Measurements from ENCODE around the gene MYADML2.
"Not testable (repeated sequence)": the region's sequence is repeated elsewhere in the genome, so short reads cannot be mapped to it uniquely, and the experiment has no call there.

Gene MYADML2, protein sequence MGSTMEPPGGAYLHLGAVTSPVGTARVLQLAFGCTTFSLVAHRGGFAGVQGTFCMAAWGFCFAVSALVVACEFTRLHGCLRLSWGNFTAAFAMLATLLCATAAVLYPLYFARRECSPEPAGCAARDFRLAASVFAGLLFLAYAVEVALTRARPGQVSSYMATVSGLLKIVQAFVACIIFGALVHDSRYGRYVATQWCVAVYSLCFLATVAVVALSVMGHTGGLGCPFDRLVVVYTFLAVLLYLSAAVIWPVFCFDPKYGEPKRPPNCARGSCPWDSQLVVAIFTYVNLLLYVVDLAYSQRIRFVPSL

DNA sequence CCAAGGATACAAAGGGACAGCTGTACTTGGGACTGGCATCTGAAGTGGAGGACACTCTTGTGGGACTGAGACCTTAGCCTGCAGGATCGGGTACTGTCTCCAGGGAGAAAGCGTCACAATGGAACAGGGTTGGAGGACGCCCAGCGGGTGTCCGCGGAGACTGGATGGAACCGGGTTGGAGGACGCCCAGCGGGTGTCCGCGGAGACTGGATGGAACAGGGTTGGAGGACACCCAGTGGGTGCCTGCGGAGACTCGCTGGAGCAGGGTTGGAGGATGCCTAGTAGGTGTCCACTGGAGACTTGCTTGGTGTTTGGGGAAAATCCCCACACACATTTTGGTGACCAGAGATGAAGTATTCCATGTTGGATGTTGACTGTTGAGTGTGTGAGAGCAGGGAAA is at the start of gene MYADML2:
MYADML2 (minus strand) TSS at position 45 of the 400 bp plus-strand sequence. CDS start 5,492 bp downstream, outside the sequence.
- no peak for DNase-seq (ENCODE audit: low spot score)

DNA sequence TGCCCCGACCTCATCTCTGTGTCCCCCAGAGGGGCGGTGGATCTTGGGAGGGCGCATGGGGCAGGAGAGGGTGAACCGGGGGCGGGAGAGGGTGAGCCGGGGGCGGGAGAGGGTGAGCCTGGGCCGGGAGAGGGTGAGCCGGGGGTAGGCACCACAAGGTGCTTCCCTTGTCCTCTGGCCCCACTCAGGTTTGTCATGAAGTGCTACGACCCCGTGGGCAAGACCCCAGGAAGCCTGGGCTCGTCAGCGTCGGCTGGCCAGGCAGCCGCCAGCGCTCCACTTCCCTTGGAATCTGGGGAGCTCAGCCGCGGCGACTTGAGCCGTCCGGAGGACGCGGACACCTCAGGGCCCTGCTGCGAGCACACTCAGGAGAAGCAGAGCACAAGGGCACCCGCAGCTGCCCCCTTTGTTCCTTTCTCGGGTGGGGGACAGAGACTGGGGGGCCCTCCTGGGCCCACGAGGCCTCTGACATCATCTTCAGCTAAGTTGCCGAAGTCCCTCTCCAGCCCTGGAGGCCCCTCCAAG is 49.3 kb upstream of the MYADML2 start:
- no peak for DNase-seq (ENCODE audit: low spot score)

DNA sequence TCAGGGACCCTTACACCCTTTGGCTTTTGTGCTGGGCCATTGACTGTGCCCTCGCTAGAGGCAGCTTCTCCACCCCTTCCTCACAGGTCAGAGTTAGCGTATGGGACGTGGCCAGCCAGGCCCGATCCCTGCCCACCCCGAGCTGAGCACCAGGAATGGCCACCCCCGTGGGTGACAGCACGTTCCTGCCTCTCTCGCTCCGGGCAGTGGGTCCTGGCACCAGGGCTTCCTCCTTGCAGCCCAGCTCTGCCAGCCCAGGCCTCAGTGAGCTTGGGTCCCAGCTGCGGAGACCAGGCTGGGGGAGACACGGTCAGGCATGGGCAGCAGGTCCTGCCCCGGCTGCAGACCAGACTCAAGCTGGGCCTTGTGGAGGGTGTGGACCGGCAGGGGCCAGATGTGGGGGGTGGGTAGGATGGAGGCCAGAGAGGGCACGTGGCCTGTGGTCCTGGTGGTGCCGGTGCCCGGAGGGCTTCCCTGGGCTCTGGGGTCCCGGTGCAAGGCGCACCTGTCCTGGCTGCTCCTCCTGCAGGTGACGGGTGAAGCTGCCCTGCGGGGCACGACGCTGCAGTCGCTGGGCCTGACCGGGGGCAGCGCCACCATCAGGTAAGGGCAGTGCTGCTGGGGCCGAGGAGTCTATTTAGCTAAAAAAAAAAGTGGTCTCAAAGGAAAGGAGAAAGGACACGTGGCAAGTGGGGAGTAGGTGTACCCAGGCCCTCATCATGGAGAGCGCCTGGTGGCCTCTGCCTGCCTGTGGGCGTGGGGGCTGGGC is 48.6 kb upstream of the MYADML2 start:
- DNase-seq (ENCODE audit: low spot score) = no peak

DNA sequence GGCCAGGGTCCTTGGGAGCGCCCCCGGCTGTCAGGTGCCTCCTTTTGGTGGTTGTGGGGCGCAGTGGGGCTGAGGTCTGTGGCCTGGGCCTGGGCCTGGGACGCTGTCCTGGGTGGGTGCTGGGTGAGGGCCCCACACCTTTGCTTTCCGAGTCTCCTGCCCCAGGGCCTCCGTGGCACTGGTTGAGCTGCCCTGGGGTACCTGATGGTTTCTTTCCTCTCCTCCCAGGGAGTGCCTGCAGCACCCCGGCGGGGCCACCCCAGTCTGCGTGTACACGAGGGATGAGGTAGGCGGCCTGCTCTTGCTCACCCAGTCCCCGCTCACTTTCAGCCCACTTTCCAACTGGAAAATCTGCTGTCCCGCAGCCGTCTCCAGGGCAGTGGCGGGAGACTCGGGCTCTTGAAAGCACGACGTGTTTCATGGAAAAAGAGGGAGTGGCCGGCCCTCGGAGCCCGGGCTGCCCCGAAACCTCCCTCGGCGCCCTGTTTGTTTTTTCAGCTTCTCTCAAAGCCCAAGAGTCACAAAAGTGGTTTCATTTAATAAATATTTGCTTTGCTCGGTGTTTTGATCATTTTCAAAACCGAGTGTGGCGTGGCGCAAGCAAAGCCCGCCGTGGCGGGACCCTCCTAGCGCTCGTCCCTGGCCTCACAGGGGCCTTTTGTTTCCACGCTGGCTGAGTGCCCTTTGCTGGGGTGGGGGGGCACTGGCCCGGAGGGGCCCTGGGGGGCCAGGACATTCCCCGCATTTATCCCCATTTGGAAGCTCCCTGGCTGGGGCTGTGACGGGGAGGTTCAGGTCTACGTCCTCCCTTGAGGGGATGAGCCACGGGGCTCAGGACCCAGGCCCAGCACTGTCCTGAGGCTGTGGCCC is 47.8 kb upstream of the MYADML2 start:
- DNase-seq (ENCODE audit: low spot score) = no peak

DNA sequence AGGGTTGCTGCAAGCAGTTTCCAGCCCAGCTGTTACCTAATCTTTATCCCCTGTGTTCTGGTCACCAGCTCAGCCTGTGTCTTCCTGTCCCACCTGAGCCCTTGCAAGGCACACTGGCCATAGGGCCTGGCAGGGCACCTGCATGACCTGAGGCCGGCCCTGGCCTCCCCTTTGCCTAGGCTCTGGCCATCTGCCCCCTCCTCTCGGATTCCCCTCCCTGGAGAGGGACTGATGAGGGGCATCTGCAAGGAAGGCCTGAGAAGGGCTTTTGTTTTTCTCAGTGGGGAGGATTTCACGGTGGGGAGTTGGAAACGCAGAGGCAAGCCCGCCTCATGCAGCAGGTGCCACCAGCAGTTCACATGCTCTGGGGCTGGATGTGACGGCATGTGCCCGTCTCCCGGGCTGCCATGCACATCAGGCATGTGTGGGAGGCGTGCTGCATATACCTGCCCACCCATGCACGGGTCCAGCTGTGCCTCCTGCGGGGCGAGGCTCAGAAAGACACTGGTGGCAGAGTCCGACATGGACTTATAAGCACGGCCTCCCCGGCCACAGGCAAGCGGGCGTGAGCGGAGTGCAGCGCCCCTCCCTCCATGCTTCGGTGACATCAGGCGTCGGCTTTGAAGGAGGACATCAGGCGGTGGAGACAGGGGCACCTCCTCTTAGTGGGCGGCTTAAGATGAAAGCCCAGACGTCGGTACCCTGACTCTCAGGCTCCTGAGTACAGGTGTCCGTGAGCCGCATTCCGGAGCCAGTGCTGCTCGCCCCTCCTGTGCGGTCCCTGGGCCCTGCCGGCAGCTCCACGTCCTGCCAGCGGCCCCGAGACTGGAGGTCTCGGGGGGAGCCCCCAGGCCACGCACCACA is 46.9 kb upstream of the MYADML2 start:
- DNase-seq (ENCODE audit: low spot score) = no peak

DNA sequence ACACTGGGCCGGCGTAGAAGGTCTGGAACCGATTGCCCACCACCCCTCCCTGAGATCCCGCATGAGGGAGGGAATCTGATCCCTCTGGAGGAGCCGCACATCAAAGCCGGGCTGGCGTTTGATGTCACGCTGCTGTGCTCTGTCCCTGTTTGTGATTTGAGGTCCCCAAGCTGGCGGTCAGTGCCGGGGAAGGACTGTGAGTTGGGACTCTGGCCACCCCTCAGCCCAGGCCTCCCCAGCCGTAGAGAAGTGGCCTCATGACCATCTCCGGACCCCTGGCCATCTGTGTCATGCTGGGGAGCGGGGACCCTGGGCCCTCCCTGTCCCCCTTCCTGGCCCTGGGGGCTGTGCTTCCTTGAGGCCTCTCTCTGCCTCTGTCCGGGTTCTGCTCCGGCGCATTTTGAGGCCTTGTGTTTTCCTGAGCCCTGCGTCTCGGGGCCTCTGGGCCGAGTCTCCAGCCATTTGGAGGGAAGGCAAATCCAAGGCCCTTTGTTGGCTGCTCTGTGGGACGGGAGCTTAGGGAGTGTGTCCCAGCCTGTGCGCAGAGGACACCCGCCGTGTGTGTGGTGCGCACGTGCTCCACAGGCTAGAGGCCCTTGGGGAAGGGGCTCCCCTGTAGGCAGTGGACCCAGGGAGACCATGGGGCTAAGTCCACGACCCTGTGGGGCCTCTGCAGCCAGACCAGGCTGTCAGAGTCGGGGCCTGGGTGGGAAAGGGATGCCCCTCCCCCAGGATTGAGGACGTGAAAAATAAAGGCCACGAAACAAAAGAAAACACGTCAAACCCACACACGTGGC is 45.5 kb upstream of the MYADML2 start:
- no peak for DNase-seq (ENCODE audit: low spot score)

DNA sequence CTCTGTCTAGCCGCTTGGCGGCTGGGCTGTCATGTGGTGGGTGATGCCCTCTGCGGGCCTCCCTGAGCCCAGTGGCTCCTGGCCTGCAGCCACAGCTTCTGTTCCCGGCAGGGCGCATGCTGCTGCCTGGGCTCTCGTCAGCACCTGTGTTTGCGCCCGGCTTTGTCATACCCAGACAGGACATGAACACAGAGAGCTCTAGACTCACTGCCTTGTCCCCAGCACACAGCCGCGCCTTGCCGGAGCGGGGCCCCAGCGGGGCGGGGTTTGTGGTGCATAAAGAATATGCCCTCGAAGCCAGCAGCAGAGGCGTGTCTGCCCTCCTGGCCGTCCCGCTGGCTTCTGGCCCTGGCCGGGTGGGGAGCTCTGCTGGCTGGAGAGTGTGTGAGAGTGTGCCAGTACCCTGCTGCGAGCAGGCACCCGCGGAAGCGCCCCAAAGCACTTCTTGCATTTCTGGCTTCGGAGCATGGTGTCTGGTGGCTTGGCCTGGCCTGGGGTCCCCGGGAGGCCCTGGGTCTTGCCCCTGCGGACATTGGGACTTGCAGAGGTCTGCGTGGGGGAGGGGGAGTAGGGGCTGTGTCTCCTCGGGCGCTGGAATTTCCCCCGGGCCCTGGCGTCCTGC is 44.8 kb upstream of the MYADML2 start:
- DNase-seq (ENCODE audit: low spot score) = no peak

DNA sequence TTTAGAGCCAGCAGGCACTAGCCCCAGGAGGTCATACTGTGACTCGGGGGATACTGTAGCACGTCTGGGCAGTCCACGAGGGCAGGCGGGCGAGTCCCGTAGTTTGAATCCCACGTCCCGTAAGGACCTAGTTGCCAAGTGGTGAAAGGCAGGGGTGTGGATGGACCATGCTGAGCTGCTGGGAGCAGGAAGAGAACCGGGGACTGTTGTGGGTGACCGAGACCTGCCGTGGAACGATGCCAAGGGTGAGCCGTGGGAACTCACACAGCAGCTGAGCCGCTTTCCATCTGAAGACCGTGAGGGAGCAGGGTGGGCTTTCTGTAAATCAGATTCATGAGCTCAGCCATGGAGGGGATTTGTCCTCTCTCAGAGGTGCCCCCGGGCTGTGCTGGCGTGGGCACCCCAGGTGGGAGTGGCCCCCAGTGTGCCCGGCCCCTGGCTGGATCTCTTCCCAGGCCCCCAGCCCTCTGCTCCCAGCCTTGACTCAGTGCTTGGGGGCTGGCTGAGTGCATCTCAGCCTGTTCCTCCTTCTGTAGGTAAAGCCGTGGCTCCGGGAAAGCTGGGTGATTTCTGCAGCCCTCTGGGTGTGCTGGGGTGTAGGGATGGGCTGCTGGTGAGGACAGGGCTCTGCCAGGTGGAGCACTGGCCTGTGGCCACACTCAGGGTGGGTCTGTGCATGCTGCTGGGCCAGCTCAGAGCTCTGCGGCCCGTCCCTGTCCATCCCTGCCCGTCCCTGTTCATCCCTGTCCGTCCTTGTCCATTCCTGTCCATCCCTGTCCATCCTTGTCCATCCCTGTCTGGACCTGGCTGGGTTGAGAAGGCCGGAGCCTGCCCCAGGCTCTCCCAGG is 44.0 kb upstream of the MYADML2 start:
- DNase-seq (ENCODE audit: low spot score) = no peak

DNA sequence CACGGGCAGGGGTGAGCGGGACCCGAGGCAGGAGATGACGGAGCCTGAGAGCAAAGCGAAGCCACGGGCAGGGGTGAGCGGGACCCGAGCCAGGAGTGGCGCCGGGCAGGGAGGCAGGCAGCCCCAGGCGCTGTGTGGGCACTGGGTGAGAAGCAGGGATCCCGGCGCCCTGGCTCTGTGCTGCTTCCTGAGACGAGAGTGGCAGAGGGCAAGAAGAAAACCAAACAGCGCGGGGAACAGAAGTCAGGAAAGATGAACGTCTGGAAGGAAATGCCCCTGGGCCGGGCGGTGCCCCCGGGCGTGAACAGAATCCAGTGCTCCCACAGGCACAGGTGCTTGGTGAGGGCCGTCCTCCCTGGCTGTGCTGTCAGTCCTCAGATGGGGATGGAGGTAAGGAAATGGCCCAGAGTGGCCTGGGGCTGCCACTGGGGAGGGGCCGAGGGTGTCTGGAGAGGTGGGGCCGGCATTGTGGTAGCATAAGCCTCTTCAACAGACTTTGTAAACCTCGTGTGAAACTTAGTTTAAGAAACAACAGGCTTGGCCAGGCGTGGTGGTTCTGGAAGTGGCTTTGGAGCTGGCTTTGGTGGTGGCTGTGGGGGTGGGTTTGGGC is 40.2 kb upstream of the MYADML2 start:
- no peak for DNase-seq (ENCODE audit: low spot score)

DNA sequence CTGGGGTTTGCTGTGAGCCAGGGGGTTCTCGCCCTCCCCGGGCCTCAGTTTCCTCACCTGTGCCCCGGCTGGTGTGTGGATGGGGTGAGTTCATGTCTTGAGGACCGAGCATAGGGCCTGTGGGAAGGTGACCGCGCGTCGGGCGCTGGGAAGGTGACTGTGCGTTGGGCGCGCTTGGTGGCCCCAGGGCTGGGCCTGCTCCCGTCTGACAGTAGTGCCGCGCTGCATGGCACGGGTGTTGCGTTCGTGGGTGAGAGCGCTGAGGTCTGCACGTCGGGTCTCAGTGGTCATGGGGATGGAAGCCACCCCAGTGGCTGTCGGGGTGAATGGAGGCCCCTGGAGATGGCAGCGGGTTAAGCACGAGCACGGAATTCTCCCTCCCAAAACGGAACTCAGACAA is 39.6 kb upstream of the MYADML2 start:
- DNase-seq (ENCODE audit: low spot score) = no peak

DNA sequence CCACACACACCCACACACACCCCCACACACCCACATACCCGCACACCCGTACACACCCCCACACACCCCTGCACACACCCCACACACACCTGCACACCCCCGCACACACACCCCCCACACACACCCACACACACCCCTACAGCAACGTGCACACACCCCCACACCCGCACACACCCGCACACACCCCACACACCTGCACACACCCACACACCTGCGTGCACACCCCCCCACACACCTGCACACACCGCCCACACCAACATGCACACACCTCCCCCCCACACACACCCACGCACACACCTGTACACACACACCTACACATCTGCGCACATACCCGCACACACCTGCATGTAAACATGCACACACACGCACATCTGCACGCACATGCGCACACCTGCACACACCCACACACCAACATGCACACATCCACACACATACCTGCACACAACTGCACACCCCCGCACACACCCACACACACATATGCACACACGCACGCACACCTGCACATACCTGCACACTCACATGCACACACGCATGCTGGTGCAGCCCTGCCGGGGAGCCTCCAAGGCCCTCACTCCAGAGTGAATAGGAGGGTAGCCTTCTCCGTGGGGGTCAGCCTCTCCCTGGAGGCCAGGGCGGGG is 37.9 kb upstream of the MYADML2 start:
- DNase-seq (ENCODE audit: low spot score) = no peak

DNA sequence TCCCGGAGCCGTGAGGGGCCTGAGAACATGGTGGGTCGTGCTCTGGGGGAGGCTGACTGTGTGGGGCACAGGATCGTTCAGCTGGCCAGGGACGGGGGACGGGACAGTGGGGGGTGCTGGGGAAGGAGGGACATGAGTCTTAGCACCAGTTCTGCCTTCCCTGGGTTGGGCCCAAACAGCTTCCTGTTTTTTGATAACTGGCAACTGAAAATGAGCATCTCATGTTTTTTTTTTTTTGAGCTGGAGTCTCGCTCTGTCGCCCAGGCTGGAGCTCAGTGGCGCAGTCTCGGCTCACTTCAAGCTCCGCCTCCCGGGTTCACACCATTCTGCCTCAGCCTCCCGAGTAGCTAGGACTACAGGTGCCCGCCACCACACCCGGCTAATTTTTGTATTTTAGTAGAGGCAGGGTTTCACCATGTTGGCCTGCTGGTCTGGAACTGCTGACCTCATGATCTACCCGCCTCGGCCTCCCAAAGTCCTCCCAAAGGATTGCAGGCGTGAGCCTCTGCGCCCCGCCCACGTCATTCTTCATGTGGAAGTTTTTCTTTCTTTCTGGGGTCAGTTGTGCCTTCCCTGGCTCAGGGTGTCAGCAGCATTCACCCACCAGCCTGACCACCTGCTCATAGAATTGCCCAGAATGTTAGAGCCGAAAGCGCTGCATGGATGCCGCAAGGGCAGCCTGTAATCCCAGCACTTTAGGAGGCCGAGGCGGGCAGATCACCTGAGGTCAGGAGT is 36.8 kb upstream of the MYADML2 start:
- DNase-seq (ENCODE audit: low spot score) = no peak

DNA sequence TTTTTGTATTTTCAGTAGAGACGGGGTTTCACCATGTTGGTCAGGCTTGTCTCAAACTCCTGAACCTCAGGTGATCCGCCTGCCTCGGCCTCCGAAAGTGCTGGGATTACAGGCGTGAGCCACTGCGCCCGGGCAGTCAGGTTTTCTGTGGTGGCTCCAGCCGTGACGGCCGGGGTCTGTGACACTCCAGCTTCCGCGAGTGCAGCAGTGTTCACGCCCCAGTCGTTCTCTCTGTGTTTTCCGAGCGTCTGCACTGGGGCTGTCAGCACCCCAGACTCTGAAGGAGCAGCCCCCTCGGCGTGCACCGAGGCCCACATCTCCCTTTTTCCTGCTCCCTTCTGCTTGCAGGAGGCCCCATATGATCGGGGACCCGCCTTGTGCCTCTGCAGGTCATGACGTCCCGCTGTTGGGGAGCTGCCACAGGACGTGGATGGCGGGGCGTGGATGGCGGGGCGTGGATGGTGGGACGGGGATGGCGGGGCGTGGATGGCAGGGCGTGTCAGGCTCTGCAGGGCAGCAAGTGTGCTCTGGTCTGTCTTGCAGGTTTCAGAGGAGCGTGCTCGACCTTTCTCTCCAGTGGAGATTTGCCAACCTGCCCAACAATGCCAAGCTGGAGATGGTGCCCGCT is 36.1 kb upstream of the MYADML2 start:
- no peak for DNase-seq (ENCODE audit: low spot score)

DNA sequence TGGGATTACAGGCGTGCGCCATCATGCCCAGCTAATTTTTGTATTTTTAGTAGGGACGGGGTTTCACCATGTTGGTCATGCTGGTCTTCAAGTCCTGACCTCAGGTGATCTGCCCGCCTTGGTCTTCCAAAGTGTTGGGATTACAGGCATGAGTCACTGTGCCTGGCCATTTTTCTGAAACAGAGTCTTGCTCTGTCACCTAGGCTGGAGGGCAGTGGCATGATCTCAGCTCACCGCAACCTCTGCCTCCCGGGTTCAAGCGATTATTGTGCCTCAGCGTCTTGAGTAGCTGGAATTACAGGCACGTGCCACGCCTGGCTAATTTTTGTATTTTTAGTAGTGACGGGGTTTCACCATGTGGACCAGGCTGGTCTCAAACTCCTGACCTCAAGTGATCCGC is 34.5 kb upstream of the MYADML2 start:
- DNase-seq (ENCODE audit: low spot score) = not testable (repeated sequence)

DNA sequence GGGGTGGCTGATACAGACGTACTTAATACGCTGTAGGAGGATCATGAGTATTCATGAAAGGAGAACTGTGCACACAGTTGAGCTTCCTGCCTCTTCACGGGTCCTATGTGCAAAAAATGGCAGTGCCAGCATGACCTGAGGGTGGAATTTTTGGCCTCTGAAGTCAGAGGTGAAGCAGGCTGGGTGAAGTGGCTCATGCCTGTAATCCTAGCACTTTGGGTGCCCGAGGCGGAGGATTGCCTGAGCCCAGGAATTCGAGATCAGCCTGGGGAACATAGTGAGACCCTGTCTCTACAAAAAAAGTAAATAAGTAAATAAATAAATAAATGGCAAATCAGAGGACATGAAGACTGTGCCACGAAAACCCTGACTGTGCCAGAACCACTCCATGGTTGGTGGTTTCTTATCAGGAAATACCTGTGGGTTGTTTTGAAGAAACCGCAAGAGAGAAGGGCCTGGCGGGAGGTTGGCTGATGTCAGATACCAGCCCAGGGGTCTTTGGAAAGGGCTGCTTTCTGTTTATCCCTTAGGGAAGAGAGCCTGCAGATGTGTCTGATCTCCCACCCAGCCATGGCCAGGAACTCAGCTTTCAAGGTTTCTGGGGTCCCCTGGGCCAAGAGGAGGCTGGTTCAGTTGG is 33.8 kb upstream of the MYADML2 start:
- no peak for DNase-seq (ENCODE audit: low spot score)

DNA sequence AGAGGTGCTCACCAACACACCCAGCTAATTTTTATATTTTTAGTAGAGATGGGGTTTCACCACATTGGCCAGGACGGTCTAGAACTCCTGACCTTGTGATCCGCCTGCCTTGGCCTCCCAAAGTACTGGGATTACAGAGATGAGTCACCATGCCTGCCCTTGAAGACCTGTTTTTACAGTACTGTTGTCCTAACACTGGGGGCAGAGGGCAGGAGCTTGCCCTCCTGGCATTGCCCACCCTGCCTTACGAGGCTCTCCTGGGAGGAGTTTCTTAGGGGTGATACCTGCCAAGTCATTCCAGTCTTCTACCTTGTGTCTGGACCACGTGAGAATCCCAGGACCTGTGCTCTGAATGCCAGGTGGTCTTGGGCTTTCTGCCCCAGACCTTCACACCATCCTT is 33.1 kb upstream of the MYADML2 start:
- no peak for DNase-seq (ENCODE audit: low spot score)
